Transverse colon (tissue), 4 donors: ENCODE results near the gene DELE1.

Experiments used
- EP300 ChIP-seq: sonication (generic); formaldehyde crosslinking; IDR thresholded peaks from one replicate; pipeline ENCODE4 v1.6.1; 2017; ENCODE audit warnings: antibody characterized with exemption, low read depth
- POLR2A ChIP-seq: fragments of 450-650 bp; IDR thresholded peaks from one replicate; pipeline ENCODE4 v1.6.1; 2016; ENCODE audit warnings: antibody characterized with exemption, mild to moderate bottlenecking, moderate library complexity
- POLR2AphosphoS5 ChIP-seq, 3 donors: sonication (generic); formaldehyde crosslinking; IDR thresholded peaks; one replicate each; pipeline ENCODE4 v1.6.1; 2016; ENCODE audit warnings: antibody characterized with exemption in 3 of 3
- TF ChIP-seq, protein P1 (sequence below), 5 experiments: fragments of 200-600 bp in 3 of 5; fragments of 450-650 bp in 2 of 5; sonication (generic) in 3 of 5; IDR thresholded peaks; 1 replicate in 2 of 5; 2 replicates in 3 of 5; pipeline ENCODE4 v1.5.1; 2016 to 2017; ENCODE audit warnings: antibody characterized with exemption in 5 of 5, inconsistent platforms in 3 of 5, mild to moderate bottlenecking in 2 of 5, moderate library complexity in 1 of 5

GRCh38 chr5:141976176-141976575 is 52.5 kb downstream of the DELE1 start:
- TF ChIP-seq, protein P1, sequence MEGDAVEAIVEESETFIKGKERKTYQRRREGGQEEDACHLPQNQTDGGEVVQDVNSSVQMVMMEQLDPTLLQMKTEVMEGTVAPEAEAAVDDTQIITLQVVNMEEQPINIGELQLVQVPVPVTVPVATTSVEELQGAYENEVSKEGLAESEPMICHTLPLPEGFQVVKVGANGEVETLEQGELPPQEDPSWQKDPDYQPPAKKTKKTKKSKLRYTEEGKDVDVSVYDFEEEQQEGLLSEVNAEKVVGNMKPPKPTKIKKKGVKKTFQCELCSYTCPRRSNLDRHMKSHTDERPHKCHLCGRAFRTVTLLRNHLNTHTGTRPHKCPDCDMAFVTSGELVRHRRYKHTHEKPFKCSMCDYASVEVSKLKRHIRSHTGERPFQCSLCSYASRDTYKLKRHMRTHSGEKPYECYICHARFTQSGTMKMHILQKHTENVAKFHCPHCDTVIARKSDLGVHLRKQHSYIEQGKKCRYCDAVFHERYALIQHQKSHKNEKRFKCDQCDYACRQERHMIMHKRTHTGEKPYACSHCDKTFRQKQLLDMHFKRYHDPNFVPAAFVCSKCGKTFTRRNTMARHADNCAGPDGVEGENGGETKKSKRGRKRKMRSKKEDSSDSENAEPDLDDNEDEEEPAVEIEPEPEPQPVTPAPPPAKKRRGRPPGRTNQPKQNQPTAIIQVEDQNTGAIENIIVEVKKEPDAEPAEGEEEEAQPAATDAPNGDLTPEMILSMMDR (IDR thresholded peaks at IDR 0.05): no peak
- no peak for TF ChIP-seq POLR2AphosphoS5 (IDR thresholded peaks at IDR 0.05)
- no peak for TF ChIP-seq POLR2A
- no peak for TF ChIP-seq EP300
